Ascending aorta (tissue), 2 donors: ENCODE data around the gene GNG10. TPM values are rescaled to one million over a fixed set of nuclear protein-coding genes. Genes with fewer than 3 reads are reported as not detected.
A peak's percentile ranks its signal among the peaks of the same experiment; 100 is the strongest.

Experiments used
- DNase-seq, 2 donors: peaks; one replicate each; pipeline ENCODE4 v3.0.0-alpha.2; 2019; ENCODE audit warnings: low spot score in 2 of 2
- H3K27ac ChIP-seq, 2 donors: fragments of 200-600 bp; sonication (generic); one replicate each; pipeline ENCODE4 v1.5.1; 2016 to 2017; ENCODE audit warnings: mild to moderate bottlenecking in 1 of 2
- H3K27me3 ChIP-seq: fragments of 200-600 bp; sonication (generic); one replicate; pipeline ENCODE4 v1.5.1; 2017
- H3K36me3 ChIP-seq, 2 donors: fragments of 200-600 bp; sonication (generic); one replicate each; pipeline ENCODE4 v1.5.1; 2016
- H3K4me1 ChIP-seq, 2 donors: fragments of 200-600 bp; sonication (generic); one replicate each; pipeline ENCODE4 v1.5.1; 2016 to 2017; ENCODE audit warnings: mild to moderate bottlenecking in 1 of 2
- H3K4me3 ChIP-seq, 2 donors: fragments of 200-600 bp; sonication (generic); one replicate each; pipeline ENCODE4 v1.5.1; 2016 to 2017; ENCODE audit warnings: mild to moderate bottlenecking in 1 of 2
- H3K9me3 ChIP-seq, 2 donors: fragments of 200-600 bp; sonication (generic); one replicate each; pipeline ENCODE4 v1.5.1; 2016
- intact Hi-C: fragments of 100-400 bp; cut with DNase I; formaldehyde crosslinking; loops from one replicate; pipeline ENCODE4 v1.15.1; 2023
- total RNA-seq: library from RNA; depleted of rRNA; stranded (reverse); fragments of >200 nt; gene quantifications from one replicate; pipeline ENCODE4 v1.1.0, GENCODE V29; 2016
- TF ChIP-seq, protein P1 (sequence below), 3 experiments: fragments of 200-600 bp in 2 of 3; fragments of 450-650 bp in 1 of 3; sonication (generic) in 2 of 3; IDR thresholded peaks; one replicate each; pipeline ENCODE4 v1.5.1; 2016 to 2019; ENCODE audit warnings: antibody characterized with exemption in 3 of 3, mild to moderate bottlenecking in 1 of 3, moderate library complexity in 1 of 3

The GNG10 gene
- total RNA-seq, 1 donor from 2014 or later: 23.8 TPM

- TF ChIP-seq, protein P1, sequence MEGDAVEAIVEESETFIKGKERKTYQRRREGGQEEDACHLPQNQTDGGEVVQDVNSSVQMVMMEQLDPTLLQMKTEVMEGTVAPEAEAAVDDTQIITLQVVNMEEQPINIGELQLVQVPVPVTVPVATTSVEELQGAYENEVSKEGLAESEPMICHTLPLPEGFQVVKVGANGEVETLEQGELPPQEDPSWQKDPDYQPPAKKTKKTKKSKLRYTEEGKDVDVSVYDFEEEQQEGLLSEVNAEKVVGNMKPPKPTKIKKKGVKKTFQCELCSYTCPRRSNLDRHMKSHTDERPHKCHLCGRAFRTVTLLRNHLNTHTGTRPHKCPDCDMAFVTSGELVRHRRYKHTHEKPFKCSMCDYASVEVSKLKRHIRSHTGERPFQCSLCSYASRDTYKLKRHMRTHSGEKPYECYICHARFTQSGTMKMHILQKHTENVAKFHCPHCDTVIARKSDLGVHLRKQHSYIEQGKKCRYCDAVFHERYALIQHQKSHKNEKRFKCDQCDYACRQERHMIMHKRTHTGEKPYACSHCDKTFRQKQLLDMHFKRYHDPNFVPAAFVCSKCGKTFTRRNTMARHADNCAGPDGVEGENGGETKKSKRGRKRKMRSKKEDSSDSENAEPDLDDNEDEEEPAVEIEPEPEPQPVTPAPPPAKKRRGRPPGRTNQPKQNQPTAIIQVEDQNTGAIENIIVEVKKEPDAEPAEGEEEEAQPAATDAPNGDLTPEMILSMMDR (IDR thresholded peaks at IDR 0.05): no peak
- no peak for DNase-seq
- Histone ChIP-seq H3K4me3 (peak overlapping the region; percentile 92 to 99), H3K4me1 (peaks cover 0 to 13% of the 10 kb centered on the region in 2 donors), H3K27me3 (no peaks in the 10 kb centered on the region), H3K9me3 (no peaks in the 10 kb centered on the region), H3K27ac (no peak overlapping the region), H3K36me3 (no peaks in the 10 kb centered on the region)
- intact Hi-C loops: loop anchor here (10.0 kb wide), 2 partner anchors 263 to 1423 kb away; partner anchors contain the start of genes UGCG and ZFP37
Observed at GRCh38 chr9:111632060-111632459, 29.3 kb upstream of the GNG10 start.

GRCh38 chr9:111632695-111633388 lies 28.6 kb upstream of the GNG10 start:
- Histone ChIP-seq H3K9me3 (no peaks in the 10 kb centered on the region), H3K36me3 (no peaks in the 10 kb centered on the region), H3K27ac (no peak overlapping the region), H3K4me3 (peak overlapping the region; percentile 92 to 99), H3K27me3 (no peaks in the 10 kb centered on the region), H3K4me1 (peaks cover 0 to 13% of the 10 kb centered on the region in 2 donors)
- intact Hi-C loops: loop anchor here (10.0 kb wide), 2 partner anchors 262 to 1422 kb away; partner anchors contain the start of genes UGCG and ZFP37
- DNase-seq: no peak
- TF ChIP-seq, protein P1 (IDR thresholded peaks at IDR 0.05): no peak

DNA sequence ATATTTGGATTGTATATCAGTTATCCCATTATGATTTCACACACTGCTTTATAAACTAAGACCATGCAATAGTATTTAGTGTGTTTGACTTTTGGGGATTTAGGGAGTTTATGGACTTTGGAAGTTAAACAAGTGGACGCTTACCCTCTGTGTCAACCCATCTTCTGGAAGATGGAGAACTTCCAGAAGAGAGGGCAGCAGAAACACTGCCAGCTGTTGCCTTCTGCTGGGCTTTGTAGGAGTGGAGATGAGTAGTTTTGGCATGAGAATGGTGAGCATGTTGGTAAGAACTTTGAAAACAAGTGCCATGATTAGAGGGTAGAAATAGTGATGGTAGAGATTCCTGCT lies 28.0 kb upstream of the GNG10 start:
- H3K4me3 ChIP-seq: no peak overlapping the region
- TF ChIP-seq, protein P1 (IDR thresholded peaks at IDR 0.05): no peak
- intact Hi-C loops: loop anchor here (10.0 kb wide), 2 partner anchors 261 to 1421 kb away; partner anchors contain the start of genes UGCG and ZFP37

DNA sequence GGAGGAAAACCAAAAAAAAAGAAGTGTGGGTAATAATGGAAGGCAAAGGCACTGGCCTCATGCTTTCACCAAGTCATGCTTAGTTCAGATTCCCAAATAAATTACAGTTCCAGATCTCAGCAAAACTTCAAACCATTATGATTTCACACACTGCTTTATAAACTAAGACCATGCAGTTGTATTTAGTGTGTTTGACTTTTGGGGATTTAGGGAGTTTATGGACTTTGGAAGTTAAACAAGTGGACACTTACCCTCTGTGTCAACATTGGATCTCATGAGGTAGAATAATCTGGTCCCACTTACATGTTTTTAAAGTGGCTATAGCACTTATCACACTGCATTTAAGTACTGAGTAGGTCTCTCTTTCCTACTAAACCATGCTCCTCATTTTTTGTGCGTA lies 26.5 kb upstream of the GNG10 start:
- TF ChIP-seq, protein P1 (IDR thresholded peaks at IDR 0.05): no peak
- H3K36me3 ChIP-seq: no peaks in the 10 kb centered on the region

More for the DNA sequence above, 28.0 kb upstream of the GNG10 start:
- H3K27me3 ChIP-seq: no peaks in the 10 kb centered on the region
- peaks cover 0 to 13% of the 10 kb centered on the region in 2 donors for H3K4me1 ChIP-seq
- DNase-seq: no peak
- H3K9me3 ChIP-seq: no peaks in the 10 kb centered on the region
- H3K27ac ChIP-seq: no peak overlapping the region
- no peaks in the 10 kb centered on the region for H3K36me3 ChIP-seq

DNA sequence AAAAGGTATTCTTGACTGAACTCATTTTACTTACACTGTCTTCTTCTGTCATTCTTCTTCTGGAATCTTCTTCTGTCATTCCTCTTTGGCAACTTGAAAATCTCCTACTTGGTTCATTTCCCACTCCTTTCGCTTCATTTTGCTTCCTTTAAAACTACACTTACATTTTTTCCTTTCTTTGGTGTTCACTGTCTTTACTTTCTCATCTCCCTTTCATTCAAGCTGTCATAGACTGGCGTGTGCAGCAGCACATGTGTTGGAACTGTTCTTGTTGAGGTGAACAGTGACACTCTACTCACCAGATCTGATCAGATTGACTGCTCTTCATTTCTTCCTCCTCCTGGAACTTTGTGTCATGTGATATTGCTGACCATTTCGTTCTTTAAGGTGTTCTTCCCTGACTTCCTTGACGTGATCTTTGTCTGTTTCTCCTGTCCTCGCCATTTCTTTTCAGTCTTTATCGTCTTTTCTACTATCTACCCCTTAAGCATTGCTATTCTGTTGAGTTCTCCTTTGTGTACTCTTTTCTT lies 23.9 kb upstream of the GNG10 start:
- intact Hi-C loops: loop anchor here (10.0 kb wide), 2 partner anchors 257 to 1417 kb away; partner anchors contain the start of genes UGCG and ZFP37
- H3K4me3 ChIP-seq: no peak overlapping the region
- DNase-seq: no peak
- H3K36me3 ChIP-seq: no peaks in the 10 kb centered on the region
- H3K27me3 ChIP-seq: no peaks in the 10 kb centered on the region
- H3K4me1 ChIP-seq: peaks cover 0 to 9% of the 10 kb centered on the region in 2 donors
- H3K27ac ChIP-seq: no peak overlapping the region
- H3K9me3 ChIP-seq: no peaks in the 10 kb centered on the region
- TF ChIP-seq, protein P1 (IDR thresholded peaks at IDR 0.05): no peak

More for the DNA sequence above, 26.5 kb upstream of the GNG10 start:
- peaks cover 0 to 13% of the 10 kb centered on the region in 2 donors for H3K4me1 ChIP-seq
- intact Hi-C loops: loop anchor here (10.0 kb wide), 2 partner anchors 260 to 1420 kb away; partner anchors contain the start of genes UGCG and ZFP37
- H3K4me3 ChIP-seq: no peak overlapping the region
- no peak overlapping the region for H3K27ac ChIP-seq
- no peak for DNase-seq
- no peaks in the 10 kb centered on the region for H3K27me3 ChIP-seq
- H3K9me3 ChIP-seq: no peaks in the 10 kb centered on the region
